Ovary (tissue), 3 donors: Measurements from ENCODE around the gene TRPM2.

ENCODE experiments used
- CTCF ChIP-seq, 3 donors: fragments of 450-650 bp in 2 of 3; fragments of 200-600 bp in 1 of 3; IDR thresholded peaks; one replicate each; pipeline versions ENCODE4 v1.5.1 to v1.8.0; 2016 to 2022; ENCODE audit warnings: antibody characterized with exemption in 3 of 3, mild to moderate bottlenecking in 1 of 3
- POLR2A ChIP-seq: fragments of 450-650 bp; IDR thresholded peaks from one replicate; pipeline ENCODE4 v1.6.1; 2017; ENCODE audit warnings: antibody characterized with exemption, mild to moderate bottlenecking, moderate library complexity
- donor health status: DM: no; HTN: no; CAD: no.

- TF ChIP-seq CTCF (IDR thresholded peaks at IDR 0.05) (no peak), POLR2A (no peak)
Observed at GRCh38 chr21:44314561-44314960, 38.9 kb upstream of the TRPM2 start.
